OCI-LY7 (cell line): ENCODE results near the gene GAS1. TPM values are rescaled to one million over a fixed set of nuclear protein-coding genes. Genes with fewer than 3 reads are reported as not detected.

Experiments
- BruUV-seq: library from RNA; stranded (reverse); fragments of 400-500 nt; replicated peaks from 2 replicates; lab custom pipeline; 2021; lab: Mats Ljungman, UMichigan
- CTCF ChIA-PET: fragments of 300-600 bp; sonication (Branson Sonifier 250); formaldehyde crosslinking; loops from one replicate; lab custom pipeline; 2022; ENCODE audit warnings: antibody characterized with exemption; ENCODE audit not compliant: unreplicated experiment; lab: Charles Lee
- POLR2A ChIA-PET: fragments of 300-600 bp; sonication (Branson Sonifier 250); formaldehyde crosslinking; loops from one replicate; lab custom pipeline; 2022; ENCODE audit warnings: antibody characterized with exemption; lab: Charles Lee
- DNase-seq: peaks from one replicate; pipeline ENCODE4 v3.0.0-alpha.2; 2015; ENCODE audit warnings: low spot score
- H2AFZ ChIP-seq: fragments of 200-600 bp; sonication (generic), shearing (Covaris generic); 2 replicates; pipeline ENCODE4 v1.6.1; 2014; ENCODE audit warnings: mild to moderate bottlenecking, antibody characterized with exemption, low read length, moderate library complexity
- H3K27ac ChIP-seq: fragments of 200-600 bp; sonication (generic); 2 replicates; pipeline ENCODE4 v1.5.1; 2014; ENCODE audit warnings: mixed run types, low read depth, mild to moderate bottlenecking, moderate library complexity, low read length, inconsistent platforms; ENCODE audit not compliant: poor library complexity, severe bottlenecking
- H3K36me3 ChIP-seq: fragments of 200-600 bp; sonication (generic); 2 replicates; pipeline ENCODE4 v1.6.1; 2014; ENCODE audit warnings: mild to moderate bottlenecking, antibody characterized with exemption, low read length, moderate library complexity, mixed read lengths; ENCODE audit not compliant: insufficient read depth
- H3K4me1 ChIP-seq: fragments of 200-600 bp; sonication (generic); 2 replicates; pipeline ENCODE4 v1.5.1; 2014; ENCODE audit warnings: mild to moderate bottlenecking, low read length; ENCODE audit not compliant: insufficient read depth, poor library complexity, severe bottlenecking
- H3K4me2 ChIP-seq: fragments of 200-600 bp; sonication (generic); 2 replicates; pipeline ENCODE4 v1.6.1; 2014; ENCODE audit warnings: mild to moderate bottlenecking, low read length
- H3K4me3 ChIP-seq: fragments of 200-600 bp; sonication (generic); 2 replicates; pipeline ENCODE4 v1.5.1; 2014; ENCODE audit warnings: mild to moderate bottlenecking, low read depth, low read length; ENCODE audit not compliant: poor library complexity, severe bottlenecking
- H3K79me2 ChIP-seq: fragments of 200-600 bp; sonication (generic); 2 replicates; pipeline ENCODE4 v1.6.1; 2016; ENCODE audit warnings: low read depth, mild to moderate bottlenecking, low read length, moderate library complexity, mixed read lengths; ENCODE audit not compliant: insufficient read depth
- H3K9me2 ChIP-seq: fragments of 200-600 bp; sonication (generic); 2 replicates; pipeline ENCODE4 v1.6.1; 2016; ENCODE audit warnings: mild to moderate bottlenecking, low read length, mixed read lengths; ENCODE audit not compliant: insufficient read depth
- H3K9me3 ChIP-seq: fragments of 200-600 bp; sonication (generic); 2 replicates; pipeline ENCODE4 v1.6.1; 2014; ENCODE audit warnings: mild to moderate bottlenecking, mixed run types, low read length, mixed read lengths
- H4K20me1 ChIP-seq: fragments of 200-600 bp; sonication (generic); 2 replicates; pipeline ENCODE4 v1.6.1; 2014; ENCODE audit warnings: mild to moderate bottlenecking, antibody characterized with exemption, low read length, moderate library complexity, mixed read lengths; ENCODE audit not compliant: insufficient read depth
- EZH2phosphoT487 ChIP-seq: fragments of 200-600 bp; sonication (generic); IDR thresholded peaks from 2 replicates; pipeline ENCODE4 v1.6.1; 2018; ENCODE audit warnings: low read depth, borderline replicate concordance, mild to moderate bottlenecking, mixed run types, antibody characterized with exemption, low read length, moderate library complexity, mixed read lengths
- intact Hi-C: fragments of 100-400 bp; cut with micrococcal nuclease; formaldehyde crosslinking; loops from one replicate; pipeline ENCODE4 v1.10.0; 2022; ENCODE audit not compliant: unreplicated experiment
- total RNA-seq, 2 experiments: library from RNA; depleted of rRNA in 1 of 2; stranded (reverse); fragments of >200 nt in 1 of 2; shearing (Covaris generic) in 1 of 2; gene quantifications; 2 replicates each; pipeline ENCODE4 v1.2.3, GENCODE V29; 2014 to 2022
- TF ChIP-seq, protein P1 (sequence below): fragments of 200-600 bp; sonication (generic); conservative IDR thresholded peaks from 2 replicates; pipeline ENCODE4 v1.5.1; 2014; ENCODE audit warnings: mild to moderate bottlenecking, antibody characterized with exemption, low read length, moderate library complexity, mixed read lengths

Gene GAS1
- total RNA-seq, 2 experiments from 2014 or later = not detected

DNA sequence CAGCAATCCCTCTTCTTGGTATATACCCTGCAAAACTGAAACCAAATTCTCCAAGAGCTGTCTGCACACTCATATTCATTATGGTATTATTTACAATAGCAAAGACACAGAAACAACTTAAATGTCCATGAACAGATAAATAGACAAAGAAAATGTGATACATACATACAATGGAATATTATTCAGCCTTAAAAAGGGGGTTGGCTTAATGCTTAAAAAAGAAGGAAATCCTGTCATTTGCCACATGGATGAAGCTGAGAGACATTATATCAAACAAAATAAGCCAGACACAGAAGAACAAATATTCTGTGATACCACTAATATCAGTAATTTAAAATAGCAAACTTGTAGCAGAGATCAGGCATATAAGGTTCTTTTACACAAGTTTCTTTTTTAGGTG is 46.5 kb upstream of the GAS1 start:
- H4K20me1 ChIP-seq = no peaks in the 10 kb centered on the region
- TF ChIP-seq EZH2phosphoT487 = no peak
- TF ChIP-seq, protein P1, sequence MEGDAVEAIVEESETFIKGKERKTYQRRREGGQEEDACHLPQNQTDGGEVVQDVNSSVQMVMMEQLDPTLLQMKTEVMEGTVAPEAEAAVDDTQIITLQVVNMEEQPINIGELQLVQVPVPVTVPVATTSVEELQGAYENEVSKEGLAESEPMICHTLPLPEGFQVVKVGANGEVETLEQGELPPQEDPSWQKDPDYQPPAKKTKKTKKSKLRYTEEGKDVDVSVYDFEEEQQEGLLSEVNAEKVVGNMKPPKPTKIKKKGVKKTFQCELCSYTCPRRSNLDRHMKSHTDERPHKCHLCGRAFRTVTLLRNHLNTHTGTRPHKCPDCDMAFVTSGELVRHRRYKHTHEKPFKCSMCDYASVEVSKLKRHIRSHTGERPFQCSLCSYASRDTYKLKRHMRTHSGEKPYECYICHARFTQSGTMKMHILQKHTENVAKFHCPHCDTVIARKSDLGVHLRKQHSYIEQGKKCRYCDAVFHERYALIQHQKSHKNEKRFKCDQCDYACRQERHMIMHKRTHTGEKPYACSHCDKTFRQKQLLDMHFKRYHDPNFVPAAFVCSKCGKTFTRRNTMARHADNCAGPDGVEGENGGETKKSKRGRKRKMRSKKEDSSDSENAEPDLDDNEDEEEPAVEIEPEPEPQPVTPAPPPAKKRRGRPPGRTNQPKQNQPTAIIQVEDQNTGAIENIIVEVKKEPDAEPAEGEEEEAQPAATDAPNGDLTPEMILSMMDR = no peak
- no peaks in the 10 kb centered on the region for H3K4me1 ChIP-seq
- H3K9me3 ChIP-seq = no peaks in the 10 kb centered on the region
- no peak overlapping the region for H3K4me2 ChIP-seq
- H3K9me2 ChIP-seq = no peaks in the 10 kb centered on the region
- ChIA-PET POLR2A (no interaction called here), CTCF (no interaction called here)
- no peaks in the 10 kb centered on the region for H3K36me3 ChIP-seq
- intact Hi-C loops = no loop called here
- no peaks in the 10 kb centered on the region for H3K79me2 ChIP-seq
- no peak overlapping the region for H2AFZ ChIP-seq
- H3K4me3 ChIP-seq = no peak overlapping the region
- no TSS peak for BruUV-seq
- H3K27ac ChIP-seq = no peak overlapping the region
- DNase-seq = no peak

- intact Hi-C loops = no loop called here
These were observed 43.8 kb upstream of the GAS1 start for GRCh38 chr9:86991077-86991476.

GRCh38 chr9:86990290-86990689 is 43.0 kb upstream of the GAS1 start:
- no peaks in the 10 kb centered on the region for H4K20me1 ChIP-seq
- no peak for DNase-seq
- no peaks in the 10 kb centered on the region for H3K4me1 ChIP-seq
- no peaks in the 10 kb centered on the region for H3K36me3 ChIP-seq
- no peak overlapping the region for H3K4me2 ChIP-seq
- no TSS peak for BruUV-seq
- TF ChIP-seq, protein P1 = no peak
- no peak for TF ChIP-seq EZH2phosphoT487
- H2AFZ ChIP-seq = no peak overlapping the region
- H3K9me3 ChIP-seq = no peaks in the 10 kb centered on the region
- H3K79me2 ChIP-seq = no peaks in the 10 kb centered on the region
- no peaks in the 10 kb centered on the region for H3K9me2 ChIP-seq
- no peak overlapping the region for H3K27ac ChIP-seq
- CTCF ChIA-PET = no interaction called here
- no peak overlapping the region for H3K4me3 ChIP-seq
- POLR2A ChIA-PET = no interaction called here
- intact Hi-C loops = no loop called here

More at GRCh38 chr9:86991077-86991476, 43.8 kb upstream of the GAS1 start:
- H3K4me1 ChIP-seq = no peaks in the 10 kb centered on the region
- no peaks in the 10 kb centered on the region for H3K9me3 ChIP-seq
- H4K20me1 ChIP-seq = no peaks in the 10 kb centered on the region
- H3K9me2 ChIP-seq = no peaks in the 10 kb centered on the region
- H3K27ac ChIP-seq = no peak overlapping the region
- no peaks in the 10 kb centered on the region for H3K79me2 ChIP-seq
- ChIA-PET CTCF (no interaction called here), POLR2A (no interaction called here)
- H3K36me3 ChIP-seq = no peaks in the 10 kb centered on the region
- no peak overlapping the region for H2AFZ ChIP-seq
- no TSS peak for BruUV-seq
- no peak overlapping the region for H3K4me3 ChIP-seq
- TF ChIP-seq, protein P1 = no peak
- no peak for TF ChIP-seq EZH2phosphoT487
- DNase-seq = no peak
- H3K4me2 ChIP-seq = no peak overlapping the region
